ENCODE measurements around the gene ETFDH.
"Not testable (repeated sequence)": the region's sequence is repeated elsewhere in the genome, so short reads cannot be mapped to it uniquely, and the experiment has no call there.

The ETFDH gene

GRCh38 chr4:158681629-158682028, 9.5 kb downstream of the ETFDH start:
- DNase-seq = no peak

DNA sequence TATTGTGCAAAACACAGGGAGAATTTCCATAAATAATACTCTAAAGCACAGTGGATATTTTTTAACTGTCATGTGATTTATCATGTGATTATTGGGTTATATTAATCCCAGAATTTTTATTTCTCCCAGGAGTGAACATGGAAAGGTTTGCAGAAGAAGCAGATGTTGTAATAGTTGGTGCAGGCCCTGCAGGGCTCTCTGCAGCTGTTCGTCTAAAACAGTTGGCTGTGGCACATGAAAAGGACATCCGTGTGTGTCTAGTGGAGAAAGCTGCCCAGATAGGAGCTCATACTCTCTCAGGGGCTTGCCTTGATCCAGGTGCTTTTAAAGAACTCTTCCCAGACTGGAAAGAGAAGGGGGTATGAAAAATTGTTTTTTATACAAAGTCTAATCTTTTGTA, 10.0 kb downstream of the ETFDH start:
- DNase-seq = peak; percentile 51

- no peak for DNase-seq
These were observed 16.7 kb downstream of the ETFDH start for GRCh38 chr4:158688813-158689212.

GRCh38 chr4:158704274-158704673, 32.2 kb downstream of the ETFDH start:
- DNase-seq = no peak

DNA sequence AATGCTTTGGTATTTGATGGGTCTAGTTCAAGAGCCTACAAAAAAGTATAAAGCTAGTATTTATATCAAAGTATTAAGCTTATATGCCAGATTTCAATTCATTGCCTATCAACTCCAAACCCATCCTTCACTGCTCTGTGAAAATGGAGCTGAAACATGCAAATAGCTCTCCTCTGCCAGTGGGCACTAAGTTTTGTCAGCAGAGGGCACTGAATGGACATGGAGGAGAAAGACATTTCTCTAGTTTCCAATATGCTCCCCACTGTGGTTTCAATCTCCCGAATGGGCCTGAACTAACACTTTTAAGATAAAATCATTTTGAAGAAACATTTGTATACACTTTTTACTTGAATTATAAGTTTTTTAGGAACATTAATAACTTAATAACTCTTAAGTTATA, 38.7 kb downstream of the ETFDH start:
- DNase-seq = no peak

DNA sequence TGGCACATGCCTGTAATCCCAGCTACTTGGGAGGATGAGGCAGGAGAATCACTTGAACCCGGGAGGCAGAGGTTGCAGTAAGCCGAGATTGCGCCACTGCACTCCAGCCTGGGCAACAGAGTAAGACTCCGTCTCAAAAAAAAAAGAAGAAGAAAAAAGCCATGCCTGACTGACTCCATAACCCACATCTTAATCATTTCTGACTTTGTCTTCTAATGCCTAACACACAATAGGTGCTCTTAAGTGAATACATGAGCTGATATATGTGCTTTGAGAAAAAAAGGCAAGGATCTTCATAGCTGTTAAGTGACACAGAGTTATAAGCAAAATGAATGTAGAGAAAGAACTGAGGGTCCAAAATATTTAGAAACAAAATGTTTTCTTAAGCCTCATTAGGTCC, 40.5 kb downstream of the ETFDH start:
- DNase-seq = not testable (repeated sequence)

GRCh38 chr4:158714937-158715336, 42.8 kb downstream of the ETFDH start:
- DNase-seq = no peak

DNA sequence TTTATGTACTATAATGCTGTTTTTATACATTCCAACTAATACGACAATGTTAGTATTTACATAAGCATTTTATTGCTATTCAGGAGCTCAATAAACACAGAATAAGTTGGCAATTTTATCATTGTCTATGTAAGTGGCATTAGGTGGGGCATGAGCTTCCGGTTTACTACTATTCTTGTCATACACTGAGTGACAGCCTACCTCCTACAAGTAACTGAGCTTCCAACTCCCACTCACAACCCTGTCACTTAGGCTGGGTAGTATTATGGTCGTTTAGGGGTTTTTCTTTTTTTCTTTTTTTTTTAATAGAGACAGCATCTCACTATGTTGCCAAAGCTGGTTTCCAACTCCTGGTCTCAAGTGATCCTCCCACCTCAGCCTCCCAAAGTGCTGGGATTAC, 43.7 kb downstream of the ETFDH start:
- DNase-seq = no peak

- no peak for DNase-seq
These were observed 49.6 kb downstream of the ETFDH start for GRCh38 chr4:158721680-158722079.

- no peak for DNase-seq
These were observed 50.3 kb downstream of the ETFDH start for GRCh38 chr4:158722291-158722916.

DNA sequence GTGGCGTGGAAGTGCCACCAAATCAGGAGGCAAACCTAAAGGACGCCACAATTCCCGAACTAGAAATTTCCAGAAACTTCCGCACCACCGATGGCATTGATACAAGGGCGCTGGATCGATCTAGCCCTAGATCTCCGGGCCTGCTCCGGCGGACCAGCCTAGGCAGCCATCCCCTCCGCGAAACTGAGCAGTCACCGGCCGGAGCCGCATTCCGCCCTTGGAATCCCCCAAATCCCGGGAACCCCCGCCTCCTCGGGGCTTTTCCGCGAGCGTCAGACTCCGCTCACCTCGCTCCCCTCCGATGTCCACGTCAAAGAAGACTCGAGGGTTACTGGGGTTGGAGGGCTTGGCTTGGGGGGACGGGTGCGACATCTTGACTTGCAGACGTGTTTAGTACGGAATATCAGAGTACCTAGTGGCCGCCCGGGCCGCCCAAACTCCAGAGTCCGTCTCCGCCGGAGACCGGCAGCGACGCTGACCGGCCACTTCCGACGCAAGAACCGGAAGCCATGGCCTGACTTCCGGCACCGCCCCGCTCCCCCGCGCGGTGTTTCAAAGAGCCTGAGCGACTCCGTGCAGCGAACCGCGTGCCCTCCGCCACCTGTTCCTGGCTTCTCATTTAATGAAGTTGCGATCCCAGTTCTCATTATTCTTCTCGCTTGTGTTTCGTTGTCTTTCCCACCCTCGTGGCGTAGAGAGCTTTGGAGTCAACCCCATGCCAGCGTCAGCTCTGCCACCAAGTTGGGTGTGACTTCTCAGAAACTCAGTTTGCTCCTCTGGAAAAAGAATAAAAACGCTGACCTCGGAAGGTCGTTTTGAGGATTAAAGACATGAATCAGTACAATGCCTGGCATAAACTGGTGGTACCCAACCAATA, 51.1 kb downstream of the ETFDH start, which contains the start of gene PPID:
Gene PPID (minus strand): TSS at position 480 of the 877 bp plus-strand sequence. CDS start 108 bp downstream, at position 372.
- DNase-seq = peak; percentile 63

GRCh38 chr4:158724637-158725036, 52.5 kb downstream of the ETFDH start:
- no peak for DNase-seq

DNA sequence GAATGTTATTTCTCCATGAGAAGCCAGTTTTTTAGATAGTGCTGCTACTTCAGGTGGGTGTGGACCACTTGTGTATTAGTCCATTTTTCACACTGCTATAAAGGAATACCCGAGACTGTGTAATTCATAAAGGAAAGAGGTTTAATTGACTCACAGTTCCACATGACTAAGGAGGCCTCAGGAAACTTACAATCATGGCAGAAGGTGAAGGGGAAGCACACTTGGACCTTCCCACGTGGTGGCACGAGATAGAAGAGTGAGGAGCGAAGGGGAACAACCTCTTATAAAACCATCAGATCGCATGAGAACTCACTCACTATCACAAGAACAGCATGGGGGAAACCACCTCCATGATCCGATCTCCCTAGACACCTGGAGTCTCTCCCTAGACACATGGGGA, 54.5 kb downstream of the ETFDH start:
- no peak for DNase-seq

- DNase-seq = no peak
These were observed 56.1 kb downstream of the ETFDH start for GRCh38 chr4:158728236-158728635.

- peak; percentile 18 for DNase-seq
These were observed 57.8 kb downstream of the ETFDH start for GRCh38 chr4:158729716-158730559.

DNA sequence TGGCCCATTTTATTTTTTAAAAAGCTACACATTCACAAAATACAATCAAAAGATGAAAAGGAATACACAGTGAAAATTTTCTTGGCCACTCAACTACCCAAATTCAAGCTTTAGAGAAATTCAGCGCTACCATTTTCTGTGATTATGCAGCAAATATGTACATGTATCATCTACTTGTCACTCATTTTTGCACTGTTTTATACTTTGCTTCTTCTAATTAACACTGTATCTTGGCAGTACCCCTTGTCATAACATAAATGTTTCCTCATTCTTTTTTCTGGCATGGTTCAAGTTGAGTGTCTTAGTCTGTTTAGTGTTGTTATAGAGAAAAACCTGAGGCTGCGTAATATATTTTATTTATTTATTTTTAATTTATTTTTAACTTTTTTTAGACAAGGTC, 66.8 kb downstream of the ETFDH start:
- no peak for DNase-seq

GRCh38 chr4:158739600-158739999, 67.5 kb downstream of the ETFDH start:
- no peak for DNase-seq

DNA sequence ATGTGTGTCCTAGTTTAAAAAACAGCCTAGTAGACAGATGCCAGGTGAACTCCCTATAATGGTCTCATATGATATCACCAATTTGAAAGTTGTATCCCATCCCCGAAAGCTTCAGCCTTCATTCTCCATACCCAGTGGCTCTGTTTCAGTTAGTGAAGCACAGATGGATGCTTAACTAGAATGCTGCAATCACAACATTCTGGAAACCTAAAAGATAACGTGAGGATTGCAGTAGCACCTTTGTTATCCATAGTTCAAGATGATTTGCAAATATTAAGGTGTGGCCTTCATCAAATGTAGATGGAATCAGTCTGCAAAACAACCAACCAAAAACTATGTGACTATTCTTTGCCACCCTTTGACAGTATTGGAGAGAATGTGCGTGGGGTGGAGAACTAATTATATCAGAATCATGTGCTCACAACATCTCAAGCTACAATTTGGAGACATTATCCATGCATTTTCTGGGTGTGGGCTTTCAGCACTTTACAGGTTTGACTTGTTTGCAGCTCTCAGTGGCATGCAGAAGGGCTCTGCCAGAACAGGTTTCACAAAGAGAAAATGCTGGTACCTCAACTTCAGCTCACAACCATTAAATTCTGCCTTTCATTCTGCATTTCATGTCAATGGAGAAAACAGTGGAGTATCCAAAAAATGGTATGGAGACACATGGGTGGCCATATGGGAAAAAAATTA, 69.4 kb downstream of the ETFDH start:
- no peak for DNase-seq

- DNase-seq = not testable (repeated sequence)
These were observed 74.4 kb downstream of the ETFDH start for GRCh38 chr4:158746537-158746936.

DNA sequence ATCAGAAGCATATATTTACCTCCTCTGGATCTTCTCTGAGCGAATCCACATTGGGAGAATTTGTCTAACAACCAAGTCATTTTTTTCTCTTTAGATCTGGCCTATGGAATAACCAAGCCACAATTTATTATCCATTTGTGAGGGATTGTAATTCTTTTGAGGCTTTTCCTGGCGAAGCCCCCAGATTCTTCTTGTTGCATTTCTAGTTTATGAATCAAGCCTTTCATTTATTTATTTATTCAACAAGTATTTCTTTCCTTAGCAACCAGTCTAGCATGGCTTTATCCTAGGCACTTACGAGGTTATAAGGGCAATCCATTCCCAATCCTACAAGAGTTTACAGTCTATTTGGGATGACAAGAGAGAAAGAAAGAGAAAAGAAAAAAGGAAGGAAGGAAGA, 78.3 kb downstream of the ETFDH start:
- no peak for DNase-seq

DNA sequence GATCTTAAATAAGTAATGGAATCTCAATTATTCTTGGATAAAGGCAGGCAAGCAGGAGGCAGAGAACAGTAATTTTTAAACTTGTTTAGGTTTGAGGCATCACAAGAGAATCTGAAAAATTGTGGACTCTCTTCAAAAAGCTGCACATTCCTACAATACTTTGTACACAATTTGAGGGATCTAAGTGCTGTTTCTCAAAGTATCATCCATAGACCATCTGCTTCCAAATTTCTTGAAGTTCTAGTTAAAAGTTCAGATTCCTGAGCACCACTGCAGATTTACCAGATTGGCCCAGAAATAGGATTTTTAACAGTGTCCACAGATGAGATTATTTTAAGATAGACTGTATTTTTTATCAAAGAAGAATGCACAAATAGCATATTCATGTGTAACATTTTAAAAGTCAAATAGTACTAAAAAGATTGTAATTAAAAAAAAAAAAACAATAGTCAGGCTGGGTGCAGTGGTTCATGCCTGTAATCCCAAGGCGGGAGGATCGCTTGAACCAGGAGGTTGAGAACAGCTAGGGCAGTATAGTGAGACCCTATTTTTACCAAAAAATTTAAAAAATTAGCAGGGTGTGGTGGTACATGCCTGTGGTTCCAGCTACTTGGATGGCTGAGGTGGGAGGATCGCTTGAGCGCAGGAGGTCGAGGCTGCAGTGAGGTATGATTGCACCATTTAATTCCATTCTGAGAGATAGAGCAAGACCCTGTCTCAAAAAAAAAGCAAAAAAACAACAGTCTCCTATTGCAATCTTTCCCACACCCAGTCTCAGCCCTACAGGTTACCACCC, 82.5 kb downstream of the ETFDH start:
- DNase-seq = no peak

GRCh38 chr4:158755819-158756218, 83.7 kb downstream of the ETFDH start:
- not testable (repeated sequence) for DNase-seq

All from GF-D8 (cell line).